Skin epidermis (tissue), 12 donors: ENCODE measurements around the gene SDCBP2.
A peak's percentile ranks its signal among the peaks of the same experiment; 100 is the strongest.

ENCODE experiments used
- H3K27ac ChIP-seq, 21 experiments: fragments of 200-600 bp; sonication (generic) in 11 of 21; one replicate each; pipeline ENCODE4 v1.5.0; 2020; ENCODE audit warnings: mild to moderate bottlenecking in 3 of 21, inconsistent platforms in 2 of 21, moderate library complexity in 2 of 21
- H3K4me3 ChIP-seq, 7 experiments: fragments of 200-600 bp; sonication (generic) in 2 of 7; one replicate each; pipeline ENCODE4 v1.5.0; 2020; ENCODE audit warnings: inconsistent platforms in 2 of 7, mild to moderate bottlenecking in 2 of 7, moderate library complexity in 1 of 7

The SDCBP2 gene

DNA sequence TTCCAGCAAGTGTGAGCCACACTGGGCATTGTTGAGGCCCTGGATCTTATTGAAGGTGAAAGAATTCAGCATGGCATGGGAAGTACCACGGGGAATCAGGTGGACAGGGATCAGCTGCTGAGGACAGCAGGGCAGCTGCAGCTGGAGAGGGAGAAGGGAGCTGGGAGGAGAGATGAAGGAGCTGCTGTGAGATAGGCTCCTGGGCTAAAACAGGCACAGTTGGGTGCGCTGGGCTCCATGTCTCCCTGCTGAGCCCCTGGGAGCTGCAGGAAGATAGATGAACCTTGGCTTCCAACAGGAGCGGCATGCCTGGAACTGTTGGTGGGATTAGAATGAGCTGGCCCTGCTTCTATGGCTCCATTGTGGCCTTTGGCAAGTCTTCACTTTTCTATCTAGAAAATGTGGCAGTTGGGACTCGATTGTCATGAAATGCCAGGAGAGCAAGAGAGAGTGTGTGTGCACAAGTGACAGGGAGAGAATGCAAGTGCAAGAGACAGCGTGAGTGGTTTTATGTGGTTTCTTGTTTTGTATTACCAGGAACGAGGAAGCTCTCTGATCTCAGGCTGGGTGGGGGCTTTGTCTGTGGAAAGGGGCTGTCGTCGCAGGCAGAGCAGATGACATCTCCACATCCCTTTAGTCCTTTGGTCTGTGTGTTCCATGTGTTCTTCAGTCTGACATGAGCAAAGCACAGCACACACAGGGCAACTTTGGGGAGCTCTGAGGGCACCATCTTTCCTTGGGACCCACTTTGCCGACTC lies 42.5 kb downstream of the SDCBP2 start:
- H3K27ac ChIP-seq, result no peak overlapping the region
- H3K4me3 ChIP-seq, result no peak overlapping the region

DNA sequence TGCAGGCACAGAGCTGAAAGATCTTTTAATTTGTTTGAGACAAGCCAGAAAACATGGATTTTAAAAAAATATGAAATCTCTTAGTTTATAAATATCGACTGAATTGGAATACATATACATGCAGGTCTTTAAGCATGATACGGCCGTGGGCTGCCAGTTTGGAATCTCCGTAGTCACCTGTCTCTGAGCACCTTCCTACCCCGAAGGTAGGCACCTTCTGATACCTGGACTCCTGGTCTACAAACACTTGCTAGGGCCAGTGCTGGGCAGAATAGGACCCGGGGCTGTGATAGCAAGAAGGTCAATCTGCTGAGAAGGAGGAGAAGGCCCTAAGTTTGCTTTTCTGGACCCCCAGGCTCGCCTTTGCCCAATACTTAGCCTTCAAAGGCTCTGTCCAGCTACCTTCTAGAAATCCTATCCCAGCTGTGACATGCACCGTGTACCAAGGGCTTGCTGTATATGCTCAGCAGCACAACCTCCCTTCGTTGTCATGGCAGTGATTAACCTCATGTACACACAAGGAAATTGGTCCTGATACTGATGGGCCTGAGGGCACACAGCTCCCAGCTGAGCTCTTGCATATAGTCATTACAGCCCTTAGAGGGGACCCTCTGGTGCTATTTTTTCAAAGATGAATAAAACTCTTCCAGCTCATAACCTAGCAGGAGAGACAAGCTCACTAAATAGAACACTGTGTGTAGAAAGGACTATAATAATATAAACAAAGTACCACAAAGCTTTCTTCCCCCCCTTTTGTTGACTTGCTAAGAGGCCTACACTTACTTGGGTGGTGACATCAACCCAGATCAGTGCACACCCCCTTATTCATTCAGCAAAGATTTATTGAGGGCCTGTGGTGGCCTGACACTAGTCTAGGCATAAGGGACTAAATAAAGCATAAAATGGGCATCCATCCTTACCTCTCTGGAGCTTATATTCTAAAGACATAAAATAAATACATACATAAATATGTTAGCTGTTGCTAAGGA lies 45.1 kb downstream of the SDCBP2 start:
- Histone ChIP-seq H3K4me3 (no peak overlapping the region), H3K27ac (no peak overlapping the region)

DNA sequence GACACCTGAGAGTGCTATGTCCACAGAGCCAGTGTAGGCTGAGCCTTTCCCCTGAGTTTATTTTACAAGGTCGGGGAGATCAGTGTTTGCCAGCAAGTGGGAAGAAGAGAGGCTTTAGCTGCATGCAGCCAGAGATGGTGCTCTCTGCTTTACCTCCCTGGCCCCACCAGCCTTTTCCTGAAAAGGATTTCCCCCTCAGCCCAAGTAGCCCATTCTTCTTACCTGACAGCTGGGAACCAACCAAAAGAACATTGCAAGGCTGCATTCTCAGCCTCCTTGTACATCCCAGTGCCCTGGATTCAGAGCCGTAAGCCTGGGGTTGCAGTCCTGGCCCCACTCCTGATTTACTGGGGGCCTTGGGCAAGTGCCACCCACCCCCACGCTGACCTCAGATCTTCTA lies 46.0 kb downstream of the SDCBP2 start:
- no peak overlapping the region for H3K27ac ChIP-seq

GRCh38 chr20:1281279-1282057 lies 47.5 kb downstream of the SDCBP2 start:
- no peak overlapping the region for H3K4me3 ChIP-seq
- no peak overlapping the region for H3K27ac ChIP-seq

More for the DNA sequence above, 46.0 kb downstream of the SDCBP2 start:
- no peak overlapping the region for H3K4me3 ChIP-seq

DNA sequence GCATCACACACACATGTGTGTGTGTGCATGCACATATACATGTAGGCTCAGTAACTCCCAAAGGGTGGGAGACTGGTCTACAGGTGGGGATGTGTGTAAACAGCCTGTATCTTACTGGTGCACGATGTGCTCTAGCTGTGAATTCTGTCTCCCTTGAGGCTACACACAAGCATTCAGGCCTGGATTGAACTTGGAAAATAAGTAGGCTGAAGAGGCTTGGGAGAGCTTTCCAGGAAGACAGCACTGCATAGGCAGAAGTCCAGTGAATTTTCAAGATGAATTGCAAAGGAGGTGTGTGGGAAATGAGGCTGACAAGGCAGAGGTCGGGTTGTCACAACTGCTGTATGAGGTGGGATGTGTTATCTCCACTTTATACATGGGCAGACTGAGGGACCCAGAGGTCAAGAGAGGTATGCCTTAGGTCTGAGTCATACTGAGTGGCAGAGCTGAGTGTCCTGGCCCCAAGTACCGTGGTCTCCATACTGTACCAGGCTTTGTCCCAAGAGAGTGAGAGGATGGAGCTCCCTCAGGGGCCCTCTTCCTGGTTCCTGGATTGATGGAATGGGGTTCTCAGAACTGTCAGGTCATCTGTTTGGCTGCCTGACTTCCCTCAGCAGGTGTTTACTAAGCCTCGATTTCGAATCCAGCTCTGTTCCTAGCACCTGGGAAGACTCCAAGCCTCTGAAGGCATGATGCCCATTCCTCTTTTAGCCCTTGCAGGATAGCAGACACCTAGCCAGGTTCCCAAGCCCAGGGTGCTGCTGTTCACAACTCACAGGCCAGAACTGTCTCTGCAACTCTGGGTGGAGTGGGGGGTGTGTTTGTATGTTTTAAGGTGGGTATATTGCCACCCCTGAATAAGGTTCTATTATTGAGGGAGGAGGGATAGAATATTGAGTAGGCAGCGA lies 48.5 kb downstream of the SDCBP2 start:
- no peak overlapping the region for H3K27ac ChIP-seq
- H3K4me3 ChIP-seq, result no peak overlapping the region

GRCh38 chr20:1278993-1279392 lies 49.9 kb downstream of the SDCBP2 start:
- Histone ChIP-seq H3K27ac (no peak overlapping the region), H3K4me3 (no peak overlapping the region)

DNA sequence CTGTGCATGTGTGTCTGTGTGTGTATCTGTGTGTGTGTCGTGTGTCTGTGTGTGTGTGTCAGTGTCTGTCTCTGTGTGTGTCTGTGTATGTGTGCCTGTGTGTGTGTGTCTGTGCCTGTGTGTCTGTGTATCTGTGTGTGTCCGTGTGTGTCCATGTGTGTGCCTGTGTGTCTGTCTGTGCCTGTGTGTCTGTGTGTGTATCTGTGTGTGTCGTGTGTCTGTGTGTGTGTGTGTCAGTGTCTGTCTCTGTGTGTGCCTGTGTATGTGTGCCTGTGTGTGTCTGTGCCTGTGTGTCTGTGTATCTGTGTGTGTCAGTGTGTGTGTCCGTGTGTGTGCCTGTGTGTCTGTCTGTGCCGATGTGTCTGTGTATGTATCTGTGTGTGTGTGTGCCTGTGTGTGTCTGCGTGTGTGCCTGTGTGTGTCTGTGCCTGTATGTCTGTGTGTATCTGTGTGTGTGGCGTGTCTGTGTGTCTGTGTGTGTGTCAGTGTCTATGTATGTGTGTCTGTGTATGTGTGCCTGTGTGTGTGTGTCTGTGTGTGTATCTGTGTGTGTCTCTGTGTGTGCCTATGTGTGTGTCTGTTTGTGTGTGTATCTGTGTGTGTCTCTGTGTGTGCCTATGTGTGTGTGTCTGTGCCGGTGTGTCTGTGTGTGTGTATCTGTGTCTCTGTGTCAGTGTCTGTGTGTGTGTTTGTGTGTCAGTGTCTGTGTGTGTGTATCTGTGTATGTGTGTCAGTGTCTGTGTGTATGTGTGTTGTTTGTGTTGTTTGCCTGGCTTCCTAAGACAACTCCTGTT lies 51.2 kb downstream of the SDCBP2 start:
- Histone ChIP-seq H3K4me3 (no peak overlapping the region), H3K27ac (no peak overlapping the region)

- H3K4me3 ChIP-seq, result no peak overlapping the region
- H3K27ac ChIP-seq, result no peak overlapping the region
These were observed 53.0 kb downstream of the SDCBP2 start for GRCh38 chr20:1275919-1276318.

DNA sequence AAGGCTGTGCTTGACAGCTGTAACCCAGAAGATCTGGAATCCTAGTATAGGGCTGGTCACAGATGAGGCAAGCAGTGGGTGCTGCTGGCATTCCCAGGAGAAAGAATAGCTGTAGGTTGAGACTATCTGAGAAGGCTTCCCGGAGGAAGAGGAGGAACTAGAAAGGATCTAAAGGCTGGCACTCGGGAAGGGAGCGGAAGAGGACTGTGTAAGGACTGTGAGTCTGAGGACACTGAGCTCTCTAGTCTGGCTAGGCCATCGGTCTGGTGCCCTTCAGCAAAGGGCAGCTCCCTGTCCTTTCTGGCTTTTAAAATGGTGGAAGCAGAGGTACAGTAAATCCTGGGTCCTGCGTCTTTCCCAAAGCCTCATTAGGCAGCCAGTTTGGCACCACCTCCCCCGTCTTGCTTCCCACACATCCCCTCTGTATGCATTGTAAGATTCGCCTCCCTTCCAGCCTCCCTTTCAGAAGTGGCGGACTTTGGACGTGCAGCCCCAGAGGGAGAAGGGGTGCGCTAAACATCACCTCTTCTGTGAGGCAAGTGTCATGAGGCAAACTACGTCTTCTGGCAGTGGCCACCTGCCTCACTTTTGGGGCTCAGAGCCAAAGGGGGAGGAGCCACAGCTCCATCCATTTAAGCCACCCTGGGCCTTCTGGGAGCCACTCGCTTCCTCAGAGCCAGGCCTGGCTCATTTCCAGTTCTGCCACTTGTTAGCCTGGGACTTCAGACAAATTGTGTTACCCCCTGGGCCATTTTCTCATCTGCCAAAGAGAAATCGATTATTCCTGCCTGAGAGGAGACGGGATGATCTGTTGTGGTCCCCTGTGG lies 54.2 kb downstream of the SDCBP2 start:
- Histone ChIP-seq H3K4me3 (no peak overlapping the region), H3K27ac (no peak overlapping the region)

- Histone ChIP-seq H3K27ac (no peak overlapping the region), H3K4me3 (no peak overlapping the region)
These were observed 55.6 kb downstream of the SDCBP2 start for GRCh38 chr20:1273366-1273765.

DNA sequence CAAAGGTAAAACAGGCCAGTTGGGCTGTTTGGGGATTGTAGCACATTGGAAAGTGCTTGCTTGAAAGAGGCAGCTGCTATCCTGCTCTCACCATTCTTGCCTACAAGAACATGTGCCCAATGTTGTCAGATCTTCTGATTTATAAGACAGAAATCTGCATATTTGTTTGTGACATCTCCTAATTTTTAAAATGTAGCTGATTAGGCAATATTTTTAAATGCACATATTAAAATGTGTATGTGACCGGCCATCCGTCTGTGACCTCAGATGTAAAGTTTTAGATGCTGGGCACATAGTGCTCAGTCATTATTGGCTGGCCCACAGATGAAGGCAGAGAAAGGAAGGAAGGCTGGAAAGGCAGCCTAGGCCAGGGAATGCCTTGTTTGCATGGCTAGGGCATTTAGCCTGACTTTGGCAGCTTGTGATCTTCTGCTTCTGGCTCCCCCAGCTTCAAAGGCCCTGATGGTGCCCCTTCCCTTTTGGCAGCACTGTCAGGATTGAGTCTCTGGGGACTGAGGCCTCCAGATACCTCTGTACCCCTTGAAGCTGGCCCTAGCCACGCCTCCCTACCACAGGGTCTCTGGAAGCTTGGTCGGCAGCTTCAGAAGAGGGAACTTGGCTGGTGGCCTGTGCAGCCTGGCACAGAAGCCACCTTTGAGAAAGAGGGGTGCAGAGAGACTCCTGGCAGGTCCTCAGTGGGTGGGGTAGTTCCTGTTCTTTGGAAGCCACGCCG lies 56.4 kb downstream of the SDCBP2 start:
- H3K4me3 ChIP-seq, result no peak overlapping the region
- no peak overlapping the region for H3K27ac ChIP-seq

DNA sequence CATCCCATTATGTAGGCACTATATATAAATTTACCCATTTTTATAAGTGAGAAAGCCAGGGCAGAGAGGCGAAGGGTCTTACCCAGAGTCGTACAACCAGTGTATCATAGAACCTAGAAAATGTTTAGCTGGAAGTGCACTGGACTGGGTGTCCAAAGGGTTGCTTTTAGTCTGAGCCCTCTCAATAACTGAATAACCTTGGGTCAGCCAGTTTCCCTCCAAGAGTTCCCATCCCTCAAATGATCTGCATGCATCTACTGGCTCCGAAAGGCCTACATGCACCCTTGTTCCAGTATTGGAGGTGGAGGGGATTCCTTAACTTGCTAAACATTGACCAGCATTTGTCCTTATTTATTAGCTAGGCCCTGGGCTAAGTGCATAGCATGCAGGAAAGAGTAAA lies 59.1 kb downstream of the SDCBP2 start:
- no peak overlapping the region for H3K4me3 ChIP-seq
- H3K27ac ChIP-seq, result no peak overlapping the region

GRCh38 chr20:1269235-1269634 lies 59.7 kb downstream of the SDCBP2 start:
- H3K4me3 ChIP-seq, result no peak overlapping the region
- H3K27ac ChIP-seq, result no peak overlapping the region

DNA sequence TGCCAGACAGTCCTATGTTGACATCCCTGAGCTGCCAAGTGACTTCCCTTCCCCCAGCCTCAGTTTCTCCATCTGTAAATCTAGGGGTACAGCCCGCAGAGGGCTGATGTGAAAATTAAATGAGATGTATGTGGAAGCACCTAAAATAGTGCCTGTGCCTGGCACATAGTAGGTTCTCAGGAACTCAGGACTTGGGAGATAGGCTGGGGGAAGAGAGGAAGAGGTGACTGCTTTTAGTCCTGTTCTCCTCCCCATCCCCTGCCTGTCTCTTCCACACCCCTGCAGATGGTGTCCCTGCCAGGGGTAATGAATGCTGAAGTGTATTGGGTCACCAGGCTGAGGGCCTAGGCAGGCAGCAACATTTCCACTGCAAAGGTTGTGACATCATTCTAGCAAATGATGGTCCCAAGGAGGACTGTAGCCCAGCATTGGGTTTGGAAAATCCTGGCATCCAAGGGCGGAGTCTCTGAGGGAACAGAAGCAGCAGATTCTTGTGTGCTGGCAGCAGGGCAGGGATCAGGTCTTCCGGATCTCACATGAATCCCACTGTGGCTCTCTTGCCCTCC lies 61.0 kb downstream of the SDCBP2 start:
- Histone ChIP-seq H3K4me3 (no peak overlapping the region), H3K27ac (no peak overlapping the region)

DNA sequence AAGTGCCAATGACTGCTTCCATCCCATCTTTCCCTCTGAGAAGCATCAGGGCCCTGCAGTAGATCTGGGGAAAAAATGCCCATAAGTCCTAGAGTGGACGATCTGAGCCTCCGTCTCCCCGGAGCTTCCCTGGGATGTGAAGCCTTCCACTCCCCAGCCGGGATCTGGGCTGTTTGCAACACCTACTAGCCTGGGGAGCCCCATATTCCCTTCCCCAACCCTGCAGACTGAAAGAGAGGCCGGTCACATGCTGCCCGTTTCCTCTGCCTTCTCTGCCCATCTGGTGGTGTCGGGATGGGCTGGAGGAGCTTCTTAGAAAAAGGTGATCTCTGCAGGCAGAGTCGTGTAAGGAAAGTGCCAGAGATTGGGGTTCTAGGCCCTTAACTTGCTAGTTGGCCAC lies 61.8 kb downstream of the SDCBP2 start:
- Histone ChIP-seq H3K27ac (peak overlapping the region in 1 of 21 experiments; percentile 73), H3K4me3 (peak overlapping the region in 2 of 7 experiments; percentile 76 to 79)

DNA sequence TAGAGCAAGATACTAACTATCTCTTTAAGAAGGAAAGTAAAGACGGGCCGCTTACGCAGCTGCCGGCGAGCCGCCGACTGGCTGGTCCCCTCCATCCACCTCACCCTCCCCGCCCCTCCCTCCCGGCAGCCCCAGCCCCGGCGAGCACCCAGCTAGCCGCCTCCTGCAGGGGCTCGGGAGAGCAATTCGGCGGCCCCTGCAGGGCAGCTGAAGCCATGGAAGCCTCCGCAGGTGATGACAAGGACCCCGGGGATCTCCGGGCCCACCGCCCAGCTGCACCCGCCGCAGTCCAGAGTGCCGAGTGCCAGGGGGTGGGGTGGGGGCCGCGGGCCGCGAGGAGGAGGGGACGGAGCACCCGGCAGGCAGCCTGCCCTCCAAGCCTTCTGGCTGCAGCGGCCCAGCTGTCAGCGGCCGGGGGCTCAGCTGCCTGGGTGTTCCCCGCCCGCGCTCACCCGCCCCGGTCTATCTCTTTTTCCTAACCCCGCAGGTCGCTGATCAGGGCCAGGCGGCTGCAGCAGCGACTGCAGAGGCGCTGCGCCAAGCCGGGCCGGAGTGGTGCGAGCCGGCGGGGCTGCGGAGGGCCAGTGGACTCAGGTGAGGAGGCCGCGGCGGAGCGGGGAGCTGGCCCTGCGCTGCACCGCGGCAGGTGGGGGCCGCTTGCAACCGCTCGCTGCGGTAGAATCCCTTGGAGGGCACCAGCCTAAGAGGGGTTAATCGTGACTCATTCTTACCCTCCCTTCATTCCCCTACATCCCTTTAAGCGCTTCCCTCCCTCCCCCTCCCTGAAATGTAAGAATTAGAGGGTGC lies 62.6 kb downstream of the SDCBP2 start, which contains the start of gene SNPH:
SNPH (plus strand) TSS at position 128 of the 807 bp plus-strand sequence. CDS start 29,946 bp downstream, outside the sequence.
- H3K4me3 ChIP-seq, result peak within 1 kb of the TSS; percentile 59 to 83 (median 74)
- peak within 1 kb of the TSS in 15 of 21 experiments; percentile 14 to 73 (median 53) for H3K27ac ChIP-seq
